ENCODE results near the gene LGALS9B. TPM values are rescaled to one million over a fixed set of nuclear protein-coding genes. Genes with fewer than 3 reads are reported as not detected.
"Not testable (repeated sequence)": the region's sequence is repeated elsewhere in the genome, so short reads cannot be mapped to it uniquely, and the experiment has no call there.

LGALS9B gene
- total RNA-seq, result 10.9 TPM

- not testable (repeated sequence) for DNase-seq (ENCODE audit: low spot score)
Measured at GRCh38 chr17:20467447-20467846, at the start of gene LGALS9B. LGALS9B (minus strand) TSS chr17:20467539; CDS start chr17:20467470, 69 bp downstream.

DNA sequence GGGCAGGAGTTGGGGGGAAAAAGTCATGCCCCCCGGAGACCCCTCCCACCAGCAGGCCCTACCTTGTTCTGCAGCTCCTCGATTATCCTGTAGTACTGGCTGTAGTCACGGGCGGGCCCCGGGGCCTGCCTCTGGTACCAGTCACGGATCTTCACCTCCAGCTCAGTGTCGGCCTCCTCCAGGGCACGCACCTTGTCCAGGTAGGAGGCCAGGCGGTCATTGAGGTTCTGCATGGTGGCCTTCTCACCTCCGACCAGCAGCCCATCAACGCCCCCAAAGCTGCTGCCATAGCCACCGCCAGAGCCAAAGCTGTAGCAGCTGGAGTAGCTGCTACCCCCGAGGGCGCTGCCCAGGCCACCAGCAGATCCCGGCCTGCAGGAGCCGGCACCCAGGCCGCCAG is 49.6 kb upstream of the LGALS9B start:
- DNase-seq (ENCODE audit: low spot score), result not testable (repeated sequence)

- DNase-seq (ENCODE audit: low spot score), result not testable (repeated sequence)
Measured at GRCh38 chr17:20515099-20515498, 47.8 kb upstream of the LGALS9B start.

- DNase-seq (ENCODE audit: low spot score), result not testable (repeated sequence)
Measured at GRCh38 chr17:20513539-20513938, 46.2 kb upstream of the LGALS9B start.

DNA sequence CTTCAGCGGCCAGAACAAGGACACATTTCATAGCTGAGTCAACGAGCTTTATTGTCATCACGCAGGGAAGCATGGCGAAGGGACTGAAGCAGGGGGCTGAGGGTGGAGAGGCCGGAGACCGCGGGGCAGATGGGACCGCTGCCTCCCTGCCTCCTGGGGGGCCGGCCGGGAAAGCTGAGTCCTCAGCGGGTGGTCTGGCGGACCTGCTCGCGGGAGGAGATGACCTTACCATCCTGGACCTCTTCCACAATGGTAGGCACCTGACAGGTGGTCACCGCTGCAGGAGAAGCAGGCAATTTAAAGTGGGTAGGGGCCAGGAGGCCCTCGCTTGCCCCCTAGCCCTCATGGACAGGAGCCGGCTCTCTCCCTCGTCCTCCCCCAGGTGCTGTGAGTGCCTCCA is 45.0 kb upstream of the LGALS9B start:
- not testable (repeated sequence) for DNase-seq (ENCODE audit: low spot score)

- DNase-seq (ENCODE audit: low spot score), result not testable (repeated sequence)
Measured at GRCh38 chr17:20511778-20512177, 44.4 kb upstream of the LGALS9B start.

DNA sequence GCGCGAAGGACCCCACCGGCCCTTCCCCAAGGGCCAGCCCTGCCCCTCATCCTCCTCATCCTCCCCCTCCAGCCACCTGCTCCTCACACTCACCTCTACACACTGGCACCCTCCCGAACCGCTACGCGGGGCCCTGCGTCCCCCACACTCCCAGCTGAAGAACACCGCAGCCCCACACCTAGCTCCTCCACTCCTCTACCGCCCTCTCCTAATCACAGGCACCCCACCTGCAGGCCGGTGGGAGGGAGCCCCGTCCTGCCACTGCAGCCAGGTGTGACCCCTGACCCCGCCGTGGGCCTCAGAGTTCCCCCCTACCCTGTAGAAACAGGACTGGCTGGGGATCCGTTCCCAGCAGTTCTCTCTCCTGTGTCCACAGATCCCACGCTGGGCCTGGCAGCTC is 38.0 kb upstream of the LGALS9B start:
- not testable (repeated sequence) for DNase-seq (ENCODE audit: low spot score)

- DNase-seq (ENCODE audit: low spot score), result not testable (repeated sequence)
Measured at GRCh38 chr17:20504388-20505066, 37.2 kb upstream of the LGALS9B start.

- DNase-seq (ENCODE audit: low spot score), result not testable (repeated sequence)
Measured at GRCh38 chr17:20501896-20502295, 34.6 kb upstream of the LGALS9B start.

GRCh38 chr17:20500346-20500745 is 33.0 kb upstream of the LGALS9B start:
- not testable (repeated sequence) for DNase-seq (ENCODE audit: low spot score)

GRCh38 chr17:20495420-20495819 is 28.1 kb upstream of the LGALS9B start:
- DNase-seq (ENCODE audit: low spot score), result not testable (repeated sequence)

- DNase-seq (ENCODE audit: low spot score), result not testable (repeated sequence)
Measured at GRCh38 chr17:20494735-20495134, 27.4 kb upstream of the LGALS9B start.

GRCh38 chr17:20494147-20494546 is 26.8 kb upstream of the LGALS9B start:
- DNase-seq (ENCODE audit: low spot score), result not testable (repeated sequence)

DNA sequence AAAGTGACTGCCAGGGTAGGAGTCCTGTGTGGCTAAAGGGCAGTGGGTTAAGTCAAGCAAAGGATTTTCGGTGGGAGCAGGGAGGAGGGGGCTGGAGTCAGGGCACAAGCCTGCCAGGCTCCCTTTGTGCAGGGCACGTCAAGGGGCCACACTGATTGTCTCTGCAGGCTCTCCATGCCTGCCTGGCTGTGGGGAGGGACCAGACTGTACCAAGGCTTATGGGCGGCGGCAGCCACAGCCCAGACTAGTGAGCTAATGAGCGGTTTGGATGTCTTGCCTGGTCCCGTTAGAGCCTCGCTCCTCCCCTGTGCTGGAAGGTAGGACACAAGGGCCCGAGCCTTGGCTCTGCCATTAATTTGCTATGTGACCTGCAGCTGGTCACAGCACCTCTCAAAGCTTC is 25.6 kb upstream of the LGALS9B start:
- not testable (repeated sequence) for DNase-seq (ENCODE audit: low spot score)

DNA sequence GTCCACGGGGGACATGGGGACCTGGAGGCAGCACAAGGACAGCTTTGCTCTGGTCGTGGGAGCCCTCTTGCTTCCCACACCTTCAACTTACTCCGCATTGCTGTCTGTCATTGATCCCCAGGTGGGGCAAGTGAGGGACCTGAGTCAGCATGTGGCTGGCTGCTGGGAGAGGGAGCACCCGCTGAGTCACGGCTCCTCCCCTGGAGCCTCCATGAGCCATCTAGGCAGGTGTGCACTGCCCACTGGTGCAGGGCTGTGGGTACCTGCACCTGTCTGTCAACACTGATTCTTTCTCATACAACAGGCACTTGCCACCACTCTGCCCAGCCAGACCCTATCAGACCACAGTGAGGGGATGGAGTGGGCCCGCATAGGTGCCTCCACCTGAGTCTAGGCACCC is 24.8 kb upstream of the LGALS9B start:
- DNase-seq (ENCODE audit: low spot score), result not testable (repeated sequence)

DNA sequence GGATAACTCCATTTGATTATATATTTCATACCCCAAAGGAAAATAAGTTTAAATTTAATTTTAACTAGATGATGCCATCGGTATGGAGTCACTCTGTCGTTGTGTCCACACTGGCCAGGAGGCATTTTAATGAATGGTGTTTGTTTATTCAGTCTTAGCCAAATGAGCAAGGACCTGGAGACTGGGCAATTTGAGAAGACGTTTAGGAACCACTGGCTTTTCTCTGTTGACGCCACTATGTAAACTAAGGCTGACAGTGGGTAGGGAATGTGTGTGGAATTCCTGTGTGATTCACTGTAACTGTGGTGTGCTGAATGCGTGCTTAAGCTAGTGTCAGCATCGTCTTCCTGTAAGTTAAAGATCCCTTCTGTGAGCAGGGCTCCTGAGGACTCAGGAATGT is 17.6 kb upstream of the LGALS9B start:
- not testable (repeated sequence) for DNase-seq (ENCODE audit: low spot score)

DNA sequence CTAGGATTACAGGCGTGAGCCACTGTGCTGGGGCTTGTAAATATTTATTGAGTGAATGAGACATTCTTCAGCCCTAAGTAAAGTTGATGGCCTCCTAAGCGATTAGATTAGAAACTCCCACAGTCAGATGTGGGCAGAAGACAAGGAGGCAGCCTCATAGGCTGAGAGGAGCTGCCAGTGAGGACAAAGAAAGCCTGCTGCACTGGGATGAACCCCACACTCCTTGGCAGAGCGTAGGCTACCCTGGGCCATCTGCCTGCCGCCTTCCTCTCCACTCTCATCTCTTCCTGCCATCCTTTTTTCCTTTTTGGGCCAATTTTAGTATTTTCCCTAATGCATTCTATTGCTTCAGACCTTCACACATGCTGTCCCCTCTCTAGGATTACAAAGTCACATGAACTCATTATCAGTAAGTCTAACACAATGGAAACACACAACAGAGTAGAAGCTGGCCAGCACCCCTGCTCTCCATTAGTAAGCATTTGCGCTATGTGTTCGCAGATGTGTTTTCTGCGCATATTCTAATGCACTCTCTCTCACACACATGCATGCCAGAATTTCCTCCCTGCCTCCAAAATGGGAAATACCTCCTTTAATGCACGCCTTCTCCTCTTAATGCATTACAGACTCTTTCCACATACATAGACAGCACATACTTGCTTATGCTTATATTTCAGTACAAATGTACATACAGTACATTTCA is 12.7 kb upstream of the LGALS9B start:
- DNase-seq (ENCODE audit: low spot score), result not testable (repeated sequence)

- not testable (repeated sequence) for DNase-seq (ENCODE audit: low spot score)
Measured at GRCh38 chr17:20477398-20478071, 10.2 kb upstream of the LGALS9B start.

- DNase-seq (ENCODE audit: low spot score), result not testable (repeated sequence)
Measured at GRCh38 chr17:20475137-20475831, 7.9 kb upstream of the LGALS9B start.

DNA sequence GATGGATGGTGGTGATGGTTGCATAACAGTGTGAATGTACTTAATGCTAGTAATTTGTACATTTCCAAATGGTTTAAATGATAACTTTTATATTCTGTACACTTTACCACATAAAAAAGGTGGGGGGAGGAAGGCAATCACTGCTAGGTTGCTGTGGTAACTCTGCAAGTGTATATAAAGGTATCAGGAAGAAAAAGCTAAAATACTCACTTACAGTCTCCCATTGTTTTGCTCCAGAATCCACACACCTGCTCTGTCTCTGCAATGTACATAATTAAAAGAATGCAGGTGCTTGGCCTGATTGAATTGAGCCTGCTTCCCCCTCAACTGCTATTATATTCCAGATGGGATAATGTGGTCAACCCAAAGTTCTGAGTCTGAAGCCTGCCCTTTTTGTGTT is 6.7 kb upstream of the LGALS9B start:
- not testable (repeated sequence) for DNase-seq (ENCODE audit: low spot score)

GRCh38 chr17:20469946-20470345 is 2.6 kb upstream of the LGALS9B start:
- DNase-seq (ENCODE audit: low spot score), result not testable (repeated sequence)

GRCh38 chr17:20469107-20469506 is 1.8 kb upstream of the LGALS9B start:
- DNase-seq (ENCODE audit: low spot score), result not testable (repeated sequence)

Measured in mucosa of gallbladder (tissue), 1 donor.